Keratinocyte (primary cell): ENCODE measurements around the gene GIT1. TPM values are rescaled to one million over a fixed set of nuclear protein-coding genes. Genes with fewer than 3 reads are reported as not detected.

Source experiments
- DNase-seq: peaks from one replicate; pipeline ENCODE4 v3.0.0-alpha.2; 2011; ENCODE audit warnings: low read depth, missing footprints, low spot score
- FAIRE-seq: peaks from 2 replicates; lab custom pipeline; 2011; peaks lifted over from hg19 to GRCh38; lab: Jason Lieb, UNC
- H2AFZ ChIP-seq: 2 replicates; pipeline ENCODE4 v1.6.0; 2012; ENCODE audit warnings: low read length, control low read depth, inconsistent platforms; ENCODE audit not compliant: control insufficient read depth
- H3K27ac ChIP-seq: 2 replicates; pipeline ENCODE4 v1.5.1; 2011; ENCODE audit warnings: low read length; ENCODE audit not compliant: control insufficient read depth, insufficient read depth
- H3K27me3 ChIP-seq: 3 replicates; pipeline ENCODE4 v1.6.0; 2011; ENCODE audit warnings: low read length; ENCODE audit not compliant: control insufficient read depth, insufficient read depth; ENCODE audit errors: extremely low read depth
- H3K36me3 ChIP-seq, 2 experiments: 2 replicates in 1 of 2; 3 replicates in 1 of 2; pipeline ENCODE4 v1.5.1; 2011; ENCODE audit warnings: low read length in 2 of 2, mild to moderate bottlenecking in 1 of 2; ENCODE audit not compliant: control insufficient read depth in 2 of 2, insufficient read depth in 2 of 2; ENCODE audit errors: extremely low read depth in 1 of 2
- H3K4me1 ChIP-seq: 3 replicates; pipeline ENCODE4 v1.5.1; 2011; ENCODE audit warnings: low read length; ENCODE audit not compliant: control insufficient read depth, insufficient read depth; ENCODE audit errors: extremely low read depth
- H3K4me2 ChIP-seq: 3 replicates; pipeline ENCODE4 v1.6.0; 2011; ENCODE audit warnings: low read depth, low read length; ENCODE audit not compliant: control insufficient read depth, insufficient read depth; ENCODE audit errors: extremely low read depth
- H3K4me3 ChIP-seq, 3 experiments: fragments of 200-600 bp in 1 of 3; sonication (generic) in 1 of 3; 2 replicates in 2 of 3; 3 replicates in 1 of 3; pipeline ENCODE4 v1.5.1; 2011 to 2016; ENCODE audit warnings: low read length in 3 of 3, mild to moderate bottlenecking in 3 of 3, control low read depth in 2 of 3, inconsistent platforms in 1 of 3, low read depth in 1 of 3, mixed read lengths in 1 of 3, mixed run types in 1 of 3, moderate library complexity in 1 of 3; ENCODE audit not compliant: control insufficient read depth in 2 of 3, insufficient read depth in 2 of 3; ENCODE audit errors: extremely low read depth in 1 of 3
- H3K79me2 ChIP-seq: 2 replicates; pipeline ENCODE4 v1.6.0; 2012; ENCODE audit warnings: low read length; ENCODE audit not compliant: control insufficient read depth, insufficient read depth
- H3K9ac ChIP-seq: 3 replicates; pipeline ENCODE4 v1.6.0; 2011; ENCODE audit warnings: low read length; ENCODE audit not compliant: control insufficient read depth, insufficient read depth; ENCODE audit errors: extremely low read depth
- H3K9me1 ChIP-seq: 3 replicates; pipeline ENCODE4 v1.6.0; 2011; ENCODE audit warnings: low read length; ENCODE audit not compliant: control insufficient read depth, insufficient read depth; ENCODE audit errors: extremely low read depth
- H3K9me3 ChIP-seq: 2 replicates; pipeline ENCODE4 v1.5.1; 2012; ENCODE audit warnings: low read depth, low read length; ENCODE audit not compliant: control insufficient read depth
- H4K20me1 ChIP-seq: 3 replicates; pipeline ENCODE4 v1.6.0; 2011; ENCODE audit warnings: low read length; ENCODE audit not compliant: control insufficient read depth, insufficient read depth; ENCODE audit errors: extremely low read depth
- CTCF ChIP-seq, 3 experiments: IDR thresholded peaks in 1 of 3; conservative IDR thresholded peaks in 1 of 3; optimal IDR thresholded peaks in 1 of 3; 2 replicates in 2 of 3; 3 replicates in 1 of 3; pipeline versions ENCODE3 to v1.5.1; 2011; ENCODE audit warnings: low read length in 3 of 3, mild to moderate bottlenecking in 3 of 3, moderate library complexity in 2 of 3, control low read depth in 1 of 3, inconsistent platforms in 1 of 3; ENCODE audit not compliant: insufficient read depth in 2 of 3; ENCODE audit errors: extremely low read depth in 1 of 3
- EZH2 ChIP-seq: IDR thresholded peaks from one replicate; pipeline ENCODE4 v1.6.1; 2012; ENCODE audit warnings: inconsistent platforms, mild to moderate bottlenecking, low read length, moderate library complexity
- dilution Hi-C: fragments of 300-500 bp; cut with MboI; formaldehyde crosslinking; loops from one replicate; pipeline ENCODE4 v1.7.0; 2020; ENCODE audit warnings: low sequenced_read_pairs; ENCODE audit not compliant: extremely low pct_ligation_motif_present
- polyA plus RNA-seq, 5 experiments: library from polyadenylated mRNA; depleted of rRNA in 3 of 5; stranded (reverse) in 3 of 5; stranded (forward) in 1 of 5; unstranded in 1 of 5; fragments of >200 nt; gene quantifications; 1 replicate in 1 of 5; 2 replicates in 3 of 5; 3 replicates in 1 of 5; pipeline versions ENCODE4 v1.2.1 to v1.2.3, GENCODE V29; 2011 to 2012; ENCODE audit warnings: missing spikeins in 2 of 5, low read depth in 1 of 5, low replicate concordance in 1 of 5

GIT1 gene
- polyA plus RNA-seq, 1 donor (not counting 4 experiments of a cell fraction or from before 2014, with no cell fraction given), result 42.7 TPM

DNA sequence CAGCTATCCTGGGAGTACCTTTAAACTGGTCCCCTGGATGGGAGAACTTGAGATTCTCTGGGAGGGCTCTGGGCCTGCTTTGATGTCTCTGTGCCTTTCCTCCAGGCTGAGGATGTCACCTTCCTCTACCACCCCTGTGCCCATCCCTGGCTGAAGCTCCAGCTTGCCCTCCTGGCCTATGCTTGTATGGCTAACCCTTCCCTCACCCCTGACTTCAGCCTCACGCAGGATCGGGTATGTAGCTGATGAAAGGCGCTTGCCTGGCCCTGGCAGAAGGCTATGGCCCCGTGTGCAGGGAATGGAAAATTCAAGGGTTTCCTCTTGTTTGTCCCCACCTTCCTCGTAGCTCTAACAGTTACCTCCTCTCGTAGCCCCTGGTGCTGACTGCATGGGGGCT is 18.0 kb downstream of the GIT1 start:
- FAIRE-seq, result no peak
- H3K79me2 ChIP-seq, result no peaks in the 10 kb centered on the region
- H3K36me3 ChIP-seq, result peaks cover 2 to 25% of the 10 kb centered on the region in 2 experiments
- no peak overlapping the region for H3K27ac ChIP-seq
- H4K20me1 ChIP-seq, result peaks cover 5% of the 10 kb centered on the region
- DNase-seq, result no peak
- H3K27me3 ChIP-seq, result no peaks in the 10 kb centered on the region
- TF ChIP-seq EZH2, result no peak
- TF ChIP-seq CTCF (optimal IDR thresholded peaks at IDR 0.05 in 1 of 3, IDR thresholded peaks at IDR 0.05 in 1 of 3, conservative IDR thresholded peaks at IDR 0.05 in 1 of 3; ENCODE audit: extremely low read depth in 1 of 3, insufficient read depth in 2 of 3, low read length in 3 of 3), result no peak
- no peaks in the 10 kb centered on the region for H3K9me3 ChIP-seq
- no peak overlapping the region for H3K9ac ChIP-seq
- no peaks in the 10 kb centered on the region for H3K9me1 ChIP-seq
- no peak overlapping the region for H3K4me3 ChIP-seq
- no peak overlapping the region for H3K4me2 ChIP-seq
- H3K4me1 ChIP-seq, result peaks cover 10% of the 10 kb centered on the region
- H2AFZ ChIP-seq, result no peak overlapping the region
- dilution Hi-C loops, result no loop called here

GRCh38 chr17:29570521-29570920 is 18.9 kb downstream of the GIT1 start:
- DNase-seq (no peak), FAIRE-seq (no peak)
- Histone ChIP-seq H3K4me3 (no peak overlapping the region), H3K36me3 (peaks cover 0 to 16% of the 10 kb centered on the region in 2 experiments), H3K27me3 (no peaks in the 10 kb centered on the region), H3K27ac (no peak overlapping the region), H3K79me2 (no peaks in the 10 kb centered on the region), H3K9me3 (no peaks in the 10 kb centered on the region), H2AFZ (no peak overlapping the region), H4K20me1 (peaks cover 5% of the 10 kb centered on the region), H3K9me1 (no peaks in the 10 kb centered on the region), H3K4me2 (no peak overlapping the region), H3K9ac (no peak overlapping the region), H3K4me1 (peaks cover 18% of the 10 kb centered on the region)
- dilution Hi-C loops, result no loop called here
- TF ChIP-seq CTCF (optimal IDR thresholded peaks at IDR 0.05 in 1 of 3, IDR thresholded peaks at IDR 0.05 in 1 of 3, conservative IDR thresholded peaks at IDR 0.05 in 1 of 3; ENCODE audit: extremely low read depth in 1 of 3, insufficient read depth in 2 of 3, low read length in 3 of 3), result no peak
- TF ChIP-seq EZH2, result no peak
